Subcutaneous preadipocyte (primary cell): ENCODE data around the gene DCP1B. TPM values are rescaled to one million over a fixed set of nuclear protein-coding genes. Genes with fewer than 3 reads are reported as not detected.

Source experiments
- total RNA-seq: library from RNA; depleted of rRNA; stranded (reverse); fragments of >200 nt; gene quantifications from 2 replicates; pipeline ENCODE4 v1.2.3, GENCODE V29; 2012

Gene DCP1B
- total RNA-seq: 15.1 and 15.4 TPM in 2 replicates

GRCh38 chr12:2004113-2004929 lies at the start of gene DCP1B:
TSS of gene DCP1B (minus strand) at chr12:2004457. CDS start at chr12:2004431, 26 bp downstream.

DNA sequence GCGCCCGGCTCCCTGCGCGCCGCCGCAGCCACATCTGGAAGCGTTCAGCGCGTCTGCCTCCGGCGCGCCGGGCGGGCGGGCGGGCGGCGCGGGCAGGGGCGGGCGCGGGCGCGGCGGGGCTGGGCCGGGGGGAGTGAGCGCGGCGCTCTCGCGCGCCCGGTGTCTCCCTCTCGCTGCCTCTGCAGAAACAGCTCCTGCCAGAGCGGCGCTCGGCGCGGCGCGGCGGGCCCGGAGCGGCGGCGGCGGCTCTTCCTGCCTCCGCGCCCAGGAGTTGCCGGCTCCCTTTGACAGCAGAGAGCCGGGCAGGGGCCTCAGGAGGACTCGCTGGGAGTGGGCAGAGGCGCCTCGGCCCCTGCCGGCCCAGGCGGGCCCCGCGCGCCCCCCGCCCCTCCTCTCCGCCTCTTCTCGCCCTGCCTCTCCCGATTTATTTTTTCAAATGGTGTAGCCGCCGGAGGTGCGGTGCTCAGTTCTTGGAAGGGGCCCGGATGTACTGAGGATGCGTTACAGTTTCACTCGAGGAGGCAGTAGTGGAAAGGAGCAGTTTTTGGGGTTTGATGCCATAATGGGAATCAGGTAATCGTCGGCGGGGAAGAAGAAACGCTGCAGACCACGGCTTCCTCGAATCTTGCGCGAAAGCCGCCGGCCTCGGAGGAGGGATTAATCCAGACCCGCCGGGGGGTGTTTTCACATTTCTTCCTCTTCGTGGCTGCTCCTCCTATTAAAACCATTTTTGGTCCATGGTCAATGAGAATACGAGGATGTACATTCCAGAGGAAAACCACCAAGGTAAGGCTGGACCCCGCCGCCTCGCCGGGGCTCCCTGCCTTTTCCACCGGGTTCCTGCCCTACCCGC lies 48.8 kb upstream of the DCP1B start, which contains the start of gene CACNA1C:
Gene CACNA1C (plus strand): TSS at position 162 of the 853 bp plus-strand sequence. CDS start 576 bp downstream, at position 738.

GRCh38 chr12:1918081-1918883 lies 86.0 kb downstream of the DCP1B start, which contains the start of gene CACNA2D4:
TSS of gene CACNA2D4 (minus strand) at chr12:1918652. CDS start at chr12:1918473, 179 bp downstream.

Other genes with a start within 250 kb of the DCP1B start
- not detected in 2 replicates for gene LRTM2, start 183.9 kb downstream of the DCP1B start, total RNA-seq
- 0.20 and 1.8 TPM in 2 replicates for gene CACNA2D4, start 85.8 kb downstream of the DCP1B start, total RNA-seq
- gene CACNA1C, start 48.5 kb upstream of the DCP1B start, total RNA-seq: 5.1 and 9.6 TPM in 2 replicates